Activated naive CD4-positive, alpha-beta T cell (primary cell): Measurements from ENCODE around the gene OBI1.

Experiments used
- DNase-seq, 4 experiments: peaks; one replicate each; lab custom pipeline; 2025; lab: John Stamatoyannopoulos, UW

Gene OBI1, protein sequence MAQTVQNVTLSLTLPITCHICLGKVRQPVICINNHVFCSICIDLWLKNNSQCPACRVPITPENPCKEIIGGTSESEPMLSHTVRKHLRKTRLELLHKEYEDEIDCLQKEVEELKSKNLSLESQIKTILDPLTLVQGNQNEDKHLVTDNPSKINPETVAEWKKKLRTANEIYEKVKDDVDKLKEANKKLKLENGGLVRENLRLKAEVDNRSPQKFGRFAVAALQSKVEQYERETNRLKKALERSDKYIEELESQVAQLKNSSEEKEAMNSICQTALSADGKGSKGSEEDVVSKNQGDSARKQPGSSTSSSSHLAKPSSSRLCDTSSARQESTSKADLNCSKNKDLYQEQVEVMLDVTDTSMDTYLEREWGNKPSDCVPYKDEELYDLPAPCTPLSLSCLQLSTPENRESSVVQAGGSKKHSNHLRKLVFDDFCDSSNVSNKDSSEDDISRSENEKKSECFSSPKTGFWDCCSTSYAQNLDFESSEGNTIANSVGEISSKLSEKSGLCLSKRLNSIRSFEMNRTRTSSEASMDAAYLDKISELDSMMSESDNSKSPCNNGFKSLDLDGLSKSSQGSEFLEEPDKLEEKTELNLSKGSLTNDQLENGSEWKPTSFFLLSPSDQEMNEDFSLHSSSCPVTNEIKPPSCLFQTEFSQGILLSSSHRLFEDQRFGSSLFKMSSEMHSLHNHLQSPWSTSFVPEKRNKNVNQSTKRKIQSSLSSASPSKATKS

DNA sequence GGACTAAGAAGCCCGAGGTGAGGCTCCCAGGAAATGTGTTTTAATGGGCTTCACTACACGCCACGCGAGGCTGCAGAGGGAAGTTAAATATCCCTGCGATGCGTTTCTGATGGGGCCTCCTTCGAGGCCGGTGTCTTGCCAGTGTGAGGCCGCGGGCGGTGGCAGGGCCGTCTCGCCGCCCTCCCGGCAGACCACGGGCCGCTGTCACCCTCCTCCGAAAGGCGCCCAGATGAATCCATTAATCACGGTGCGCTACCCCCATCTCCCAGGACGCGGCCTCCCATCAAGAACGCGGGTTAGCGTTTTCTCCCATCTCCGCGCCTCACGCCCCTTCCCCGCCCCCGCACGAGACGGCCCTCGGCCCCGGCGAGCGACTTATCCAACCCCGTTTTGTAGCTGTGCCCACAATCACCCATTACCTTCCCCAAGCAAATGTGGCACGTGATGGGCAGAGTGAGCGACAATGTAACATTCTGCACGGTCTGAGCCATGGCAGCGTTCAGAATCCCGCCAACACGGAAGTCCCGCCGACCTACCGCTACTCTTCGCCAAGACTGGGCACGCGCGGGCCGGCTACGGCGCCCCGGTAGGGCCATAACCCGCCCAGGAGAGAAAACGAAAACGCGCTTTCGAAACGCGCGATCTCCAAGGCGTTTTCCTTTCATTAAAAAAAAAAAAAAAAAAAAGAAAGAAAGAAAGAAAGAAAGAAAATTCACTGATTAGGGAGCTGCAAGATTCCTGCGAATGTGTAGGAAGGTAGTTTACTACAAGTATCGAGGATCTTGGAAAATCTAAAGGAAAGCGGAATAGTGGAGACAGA, at the start of gene OBI1:
Gene OBI1 (minus strand): TSS at position 526 of the 820 bp plus-strand sequence. CDS start 35 bp downstream, at position 491.
- DNase-seq: peak; percentile 75 to 87 (median 81)

DNA sequence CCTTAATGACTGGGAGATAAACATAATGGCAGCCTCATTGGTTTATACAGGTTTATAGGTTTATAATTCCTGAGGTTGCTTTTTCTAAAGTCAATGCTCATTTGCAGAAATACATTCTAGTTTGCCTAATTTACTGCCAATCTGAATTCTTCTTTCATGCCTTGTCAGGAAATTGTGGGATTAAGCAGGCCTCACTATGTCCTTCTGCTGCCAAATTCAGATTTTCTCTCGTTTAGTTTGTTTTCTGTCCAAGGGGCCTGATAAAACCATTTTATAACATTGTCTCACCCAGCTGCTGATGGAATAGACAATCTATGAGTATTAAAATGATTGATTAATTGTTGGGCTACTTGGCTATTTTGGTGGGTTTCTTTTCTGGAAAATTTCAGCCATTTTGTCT, 42.4 kb upstream of the OBI1 start:
- DNase-seq: no peak

DNA sequence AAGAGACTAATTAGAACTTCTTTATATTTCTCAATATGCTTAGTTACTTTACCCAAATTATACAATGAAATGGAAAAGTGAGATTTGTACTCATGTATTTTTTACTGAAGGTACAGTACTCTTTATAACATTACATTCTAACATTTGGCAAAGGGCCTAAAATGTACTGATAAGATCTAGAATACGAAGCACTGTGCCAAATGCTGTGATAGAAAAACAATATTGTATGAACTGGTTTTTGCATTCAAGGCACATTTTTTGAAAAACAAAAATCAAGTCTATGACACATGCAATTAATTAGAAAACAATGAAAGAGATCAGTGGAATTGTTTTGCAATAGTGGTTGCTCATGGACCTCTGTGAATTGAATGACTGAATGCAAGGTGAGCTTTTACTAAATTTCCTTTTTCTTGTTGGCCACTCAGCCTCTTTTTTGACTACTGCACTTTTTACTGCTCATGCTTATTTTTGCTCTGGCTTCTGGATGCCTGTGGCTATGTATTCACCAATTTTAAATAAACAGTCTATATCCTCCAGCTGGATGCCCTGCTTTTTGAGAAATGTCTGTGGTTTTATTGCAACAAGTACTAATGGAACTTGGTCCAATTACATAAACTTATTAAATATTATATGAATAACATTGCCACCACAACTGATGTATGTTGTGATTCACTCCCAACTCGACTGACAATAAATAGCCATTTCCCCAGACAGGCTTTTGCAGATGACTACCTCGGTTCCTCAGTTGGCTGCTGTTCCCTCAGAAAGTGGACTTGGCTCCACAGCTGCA, 41.4 kb upstream of the OBI1 start:
- no peak for DNase-seq

DNA sequence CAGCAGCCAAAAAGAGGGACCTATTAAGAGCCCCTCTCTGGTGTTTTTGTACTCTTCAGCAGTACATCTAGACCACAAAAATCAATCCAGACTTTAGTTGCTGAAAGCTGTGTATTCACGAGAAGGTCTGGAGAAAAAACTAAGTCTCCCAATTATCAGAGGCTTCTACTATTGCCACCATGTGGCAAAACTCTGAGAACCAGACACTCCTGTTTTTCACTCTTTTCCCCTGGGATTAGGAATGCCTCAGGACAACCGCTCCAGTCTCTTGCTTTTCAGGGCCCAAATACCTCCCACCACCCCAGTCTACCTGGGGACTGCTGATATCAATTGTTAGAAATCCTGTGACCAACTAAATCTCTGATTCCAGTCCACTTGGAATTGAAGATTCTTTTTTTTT, 30.1 kb upstream of the OBI1 start:
- DNase-seq: no peak

DNA sequence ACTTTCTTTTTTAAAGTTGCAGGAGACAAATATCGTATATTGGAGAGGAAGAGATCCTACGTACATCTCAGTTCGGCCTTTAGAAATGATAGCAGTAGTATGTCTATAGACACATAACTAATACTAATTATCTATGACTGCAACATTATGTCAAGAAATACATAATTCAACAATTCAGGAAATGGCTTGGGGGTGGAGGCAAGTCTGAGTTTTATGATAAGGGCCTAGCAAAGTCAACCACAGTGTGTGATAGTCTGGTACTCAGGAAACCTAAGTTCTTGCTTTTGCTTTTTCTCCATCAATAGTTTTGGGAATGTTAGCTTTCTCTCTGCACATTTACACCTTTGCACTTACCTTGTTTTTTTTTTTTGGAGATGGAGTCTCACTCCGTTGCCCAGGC, 27.5 kb upstream of the OBI1 start:
- DNase-seq: no peak

DNA sequence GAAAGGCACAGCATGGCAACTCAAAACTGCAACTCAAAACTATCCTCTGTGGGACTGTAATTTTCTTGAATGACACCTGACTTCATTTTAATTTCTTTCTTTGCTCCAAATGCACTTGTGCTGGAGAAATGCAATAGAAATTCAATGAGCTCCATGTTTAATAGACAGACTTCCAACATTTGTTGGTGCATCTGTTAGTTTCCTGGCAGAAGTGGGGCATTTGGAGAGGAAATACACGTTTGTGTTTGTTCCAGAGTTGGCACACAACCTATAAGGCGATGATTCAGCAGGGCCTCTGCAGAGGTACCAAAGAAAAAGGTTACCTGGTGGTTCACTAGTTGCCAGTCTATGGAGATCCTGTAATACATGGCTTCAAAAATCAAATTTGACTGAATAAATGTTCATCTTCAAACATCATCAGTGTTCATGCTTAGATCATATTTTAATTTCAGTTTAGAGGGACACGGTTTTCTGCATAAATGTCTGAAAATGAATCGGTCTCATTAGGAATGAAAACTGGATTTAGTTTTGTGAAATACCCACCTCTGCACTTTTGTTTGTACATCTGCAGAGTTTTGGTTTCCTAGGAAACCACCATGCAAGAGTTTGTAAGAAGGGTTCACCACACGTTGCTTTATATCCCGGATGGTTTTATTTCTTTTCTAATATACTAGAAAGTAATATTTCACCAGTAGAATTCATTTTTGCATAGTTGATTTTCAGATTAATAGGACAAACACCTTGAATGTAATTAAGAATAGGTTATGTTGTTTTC, 21.8 kb upstream of the OBI1 start:
- DNase-seq: no peak

DNA sequence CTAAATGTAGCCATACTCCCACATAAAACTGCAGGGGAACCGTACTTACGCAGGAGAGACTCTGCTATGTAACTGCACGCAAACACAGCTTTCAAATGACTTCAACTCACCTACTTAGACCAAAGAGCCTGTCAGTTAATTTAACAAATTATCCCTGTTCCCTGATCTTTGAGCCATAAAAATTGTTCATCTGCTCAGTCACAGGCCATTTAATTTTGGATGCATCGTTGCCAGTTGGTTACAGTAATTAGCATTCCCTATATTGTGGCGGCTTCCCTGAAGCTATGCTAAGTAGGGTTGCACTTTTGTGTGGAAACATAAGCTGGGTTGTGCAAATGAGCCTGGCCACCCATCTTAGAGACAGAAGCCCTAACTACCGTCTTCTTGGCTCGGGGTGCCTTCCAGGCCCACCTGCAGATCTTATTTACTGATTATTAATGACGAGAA, 21.2 kb upstream of the OBI1 start:
- no peak for DNase-seq

DNA sequence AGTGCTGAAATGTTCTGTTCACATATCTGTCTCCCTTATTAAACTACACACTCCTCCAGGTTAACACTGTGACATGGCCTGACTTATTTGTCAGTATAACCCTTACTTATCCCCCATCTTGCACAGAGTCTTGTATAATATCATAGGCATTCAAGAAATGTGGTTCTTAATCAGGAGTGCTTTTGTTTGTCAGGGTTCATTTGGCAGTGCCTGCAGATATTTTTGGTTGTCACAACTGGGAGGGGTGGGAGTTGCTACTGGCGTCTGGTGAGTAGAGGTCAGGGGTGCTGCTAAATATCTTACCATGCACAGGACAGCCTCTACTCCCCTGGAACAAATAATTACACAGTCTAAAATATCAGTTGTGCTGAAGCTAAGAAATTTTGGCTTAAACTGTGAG, 20.4 kb upstream of the OBI1 start:
- no peak for DNase-seq

DNA sequence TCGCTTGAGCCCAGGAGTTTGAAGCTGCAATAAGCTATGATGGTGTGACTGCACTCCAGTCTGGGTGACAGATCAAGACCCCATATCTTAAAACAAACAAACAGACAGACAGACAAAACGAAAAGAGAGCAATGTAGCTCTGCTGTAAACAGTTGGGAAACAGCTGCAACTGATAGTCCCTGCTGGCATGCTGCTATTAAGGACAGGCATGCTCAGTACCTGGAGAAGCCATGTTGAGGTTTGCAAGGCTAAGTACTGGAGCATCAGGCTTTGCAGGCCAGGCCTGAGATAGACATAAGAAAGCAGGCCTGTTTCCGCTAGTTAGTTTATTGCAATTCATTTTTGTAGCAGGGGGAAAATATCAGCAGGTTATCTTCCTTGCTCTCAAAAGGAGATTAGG, 16.2 kb upstream of the OBI1 start:
- DNase-seq: no peak

DNA sequence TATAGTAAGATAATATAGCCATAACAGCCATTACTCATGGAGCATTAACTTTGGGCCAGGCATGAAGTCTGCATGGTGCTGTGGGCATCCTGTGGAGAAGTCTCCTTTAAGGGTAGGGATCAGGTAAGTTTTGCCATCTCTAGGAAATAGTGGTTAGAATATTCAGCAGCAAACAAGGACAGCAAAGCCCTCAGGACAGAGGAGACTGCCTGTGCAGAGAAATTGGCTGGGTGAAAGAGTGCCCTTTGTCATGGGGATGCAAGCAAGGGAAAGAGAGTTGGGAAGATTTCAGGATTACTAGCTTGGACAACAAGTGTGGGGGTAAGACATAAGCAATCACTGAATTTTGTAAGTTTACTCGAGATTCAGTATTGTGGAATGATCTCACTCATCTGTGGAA, 15.7 kb upstream of the OBI1 start:
- DNase-seq: no peak

DNA sequence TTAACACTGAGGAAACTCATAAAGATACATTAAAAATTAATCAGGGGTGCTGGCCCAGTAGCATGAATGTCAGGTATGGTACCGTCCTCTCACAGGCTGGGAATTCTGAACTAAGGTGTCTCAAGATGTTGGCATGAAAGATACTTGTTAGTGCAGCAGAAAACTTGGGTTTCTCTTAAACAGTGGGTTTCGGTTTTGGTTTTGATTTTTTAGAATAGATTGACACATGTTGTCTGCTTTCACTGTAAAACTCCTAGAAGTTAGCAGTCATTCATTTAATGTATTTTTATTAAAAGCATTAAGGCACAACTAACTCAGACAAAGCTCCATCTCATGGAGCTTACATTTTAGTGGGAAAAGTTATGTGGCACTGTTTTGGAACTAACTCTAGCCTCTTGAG, 3.5 kb upstream of the OBI1 start:
- DNase-seq: no peak

DNA sequence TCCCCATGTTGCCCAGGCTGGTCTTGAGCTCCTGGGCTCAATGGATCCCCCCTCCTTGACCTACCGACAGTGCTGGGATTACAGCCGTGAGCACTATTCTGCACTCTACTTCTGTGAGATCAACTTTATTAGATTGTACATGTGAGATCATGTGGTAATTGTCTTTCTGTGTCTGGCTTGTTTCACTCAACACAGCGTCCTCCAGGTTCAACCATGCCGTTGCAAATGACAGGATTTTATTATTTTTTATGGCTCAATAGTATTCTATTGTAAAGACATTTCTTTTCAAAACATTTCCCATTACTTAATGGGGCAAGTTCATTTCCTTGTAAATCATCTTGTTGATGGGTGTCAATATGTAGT, 1.5 kb upstream of the OBI1 start:
- no peak for DNase-seq

DNA sequence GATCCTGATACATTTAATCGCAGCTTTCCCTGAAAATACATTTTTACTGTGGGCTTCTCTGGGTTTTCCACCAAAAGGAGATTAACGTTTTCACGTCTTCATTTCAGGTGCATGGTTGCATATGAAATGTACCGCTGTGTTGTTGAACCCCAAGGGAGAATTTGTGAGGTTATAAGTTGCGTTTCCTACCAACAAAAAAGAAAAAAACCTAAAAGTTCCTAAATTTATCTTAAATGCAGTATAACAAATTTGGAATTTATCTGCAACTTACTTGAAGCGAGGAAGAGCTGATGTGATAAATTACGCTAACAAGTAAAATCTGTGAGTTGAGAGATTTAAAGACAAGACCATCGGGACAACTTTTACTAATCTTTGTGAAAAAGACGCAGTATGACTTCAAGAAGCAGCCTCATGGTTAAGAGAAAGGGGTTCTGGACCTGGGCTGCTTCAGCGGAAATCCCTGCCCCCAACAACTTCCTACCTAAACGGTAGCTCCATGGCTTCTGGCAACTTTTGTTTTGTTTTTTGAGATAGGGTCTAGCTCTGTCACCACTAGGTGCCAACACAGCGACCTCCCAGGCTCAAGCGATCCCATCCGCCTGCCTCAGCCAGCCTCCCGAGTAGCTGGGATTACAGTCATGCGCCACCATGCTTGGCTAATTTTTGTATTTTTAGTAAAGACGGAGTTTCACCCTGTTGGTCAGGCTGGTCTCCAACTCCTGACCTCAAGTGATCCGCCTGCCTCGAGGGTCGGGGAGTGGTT, 958 bp upstream of the OBI1 start:
- peak in 1 of 4 experiments; percentile 9 for DNase-seq

DNA sequence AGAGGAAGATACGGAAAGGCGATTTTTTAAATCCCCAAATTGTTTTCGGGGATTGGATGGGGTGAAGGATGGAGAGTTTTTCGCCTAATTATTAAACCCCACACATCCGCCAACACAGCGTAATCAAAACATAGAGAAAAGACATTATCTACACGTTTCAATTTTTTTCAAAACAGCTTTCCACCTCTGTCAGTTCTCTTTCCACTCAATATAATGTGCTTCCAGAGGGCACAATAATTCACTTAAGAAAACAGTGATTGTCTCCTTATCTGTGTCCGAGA, 435 bp upstream of the OBI1 start:
- DNase-seq: no peak

DNA sequence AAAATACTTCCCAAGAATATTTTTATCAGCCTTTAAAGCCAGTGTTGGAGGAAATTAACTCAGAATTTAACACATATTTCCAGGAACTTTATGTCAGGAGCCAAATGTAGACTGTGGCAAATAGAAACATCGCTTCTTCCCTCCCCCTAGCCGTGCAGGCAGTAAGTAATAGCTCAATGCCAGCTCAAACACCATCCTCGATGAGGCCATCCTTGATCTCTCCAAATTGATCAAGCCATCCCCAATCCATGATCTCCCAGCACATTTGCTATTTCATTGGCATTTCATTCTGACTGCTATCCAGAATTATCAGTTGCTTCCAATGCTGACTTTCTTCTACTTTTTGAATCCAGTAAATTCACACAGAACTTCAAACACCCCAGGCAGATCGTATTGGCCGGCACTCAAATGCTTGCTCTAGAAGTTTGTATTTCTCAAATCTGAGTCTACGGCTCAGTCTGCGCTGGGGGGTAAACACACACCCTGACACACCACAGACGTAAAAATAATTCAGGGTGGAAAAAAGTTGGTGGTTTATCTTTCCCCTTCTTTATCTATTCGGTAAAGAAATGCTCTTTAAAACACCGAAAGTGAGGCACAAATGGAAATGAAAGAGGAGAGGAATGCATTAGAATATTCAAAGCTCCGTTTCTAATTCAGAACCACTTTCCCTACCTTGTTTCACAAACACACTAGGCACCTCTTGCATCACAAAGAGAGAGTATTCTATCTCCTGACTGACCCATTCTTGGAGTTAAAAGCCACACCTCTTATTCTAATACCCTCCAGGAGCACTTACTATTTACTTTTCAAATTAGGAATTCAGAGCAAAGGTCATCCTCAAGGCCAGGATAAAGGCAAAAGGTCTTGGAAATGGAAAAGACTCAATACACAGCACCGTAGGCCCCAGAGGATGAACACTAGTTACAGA, 991 bp downstream of the OBI1 start:
- DNase-seq: no peak

DNA sequence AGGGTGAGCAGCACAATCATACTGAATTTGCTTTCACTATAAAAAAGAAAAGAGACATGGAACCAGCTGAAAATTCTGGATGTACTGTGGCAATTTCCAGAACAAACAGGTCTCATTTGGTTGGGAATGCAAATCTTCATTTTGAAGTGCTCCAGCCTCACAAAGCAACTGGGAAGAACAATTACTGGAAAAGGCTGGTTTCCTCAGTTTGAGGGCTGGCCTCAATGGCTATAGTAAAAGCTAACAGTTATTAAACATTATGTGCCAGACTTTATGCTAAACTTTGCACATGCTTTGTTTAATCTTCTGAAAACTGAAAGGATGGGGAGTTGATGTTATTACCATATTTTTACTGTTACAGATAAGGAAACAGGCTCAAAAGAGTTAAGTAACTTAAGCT, 3.0 kb downstream of the OBI1 start:
- DNase-seq: no peak

DNA sequence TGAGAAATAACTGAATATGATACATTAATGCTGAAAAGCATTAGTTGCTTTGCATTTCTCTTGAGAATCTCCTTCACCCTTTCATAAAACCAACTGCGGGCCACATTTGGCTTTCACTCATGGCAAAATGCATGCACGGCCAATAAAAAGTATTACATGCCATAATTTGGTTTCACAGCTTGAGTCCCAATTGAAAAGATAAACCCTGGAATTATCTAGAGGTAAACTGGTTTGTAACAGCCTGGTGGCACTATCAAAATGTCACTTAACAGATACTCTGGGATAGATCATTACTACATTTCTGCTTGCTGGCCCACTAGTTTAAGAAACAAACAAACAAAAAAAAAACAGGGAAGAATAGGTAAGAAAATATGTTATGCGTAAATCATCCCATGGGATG, 3.9 kb downstream of the OBI1 start:
- DNase-seq: no peak

DNA sequence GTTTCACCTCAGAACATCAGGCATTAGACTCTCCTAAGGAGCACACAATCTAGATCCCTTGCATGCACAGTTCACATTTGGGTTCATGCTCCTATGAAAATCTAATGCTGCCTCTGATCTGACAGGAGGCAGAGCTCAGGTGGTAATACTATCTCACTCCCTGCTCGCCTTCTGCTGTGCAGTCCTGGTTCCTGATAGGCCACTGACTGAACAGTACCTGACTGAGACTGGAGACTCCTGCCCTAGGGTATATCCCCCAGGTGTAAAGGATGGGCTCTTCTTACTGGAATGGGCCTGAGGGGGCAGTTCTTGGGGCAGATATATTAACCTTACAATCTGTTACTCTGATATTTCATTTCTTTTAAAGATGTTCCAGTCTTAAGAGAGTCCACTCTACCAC, 6.3 kb downstream of the OBI1 start:
- no peak for DNase-seq

DNA sequence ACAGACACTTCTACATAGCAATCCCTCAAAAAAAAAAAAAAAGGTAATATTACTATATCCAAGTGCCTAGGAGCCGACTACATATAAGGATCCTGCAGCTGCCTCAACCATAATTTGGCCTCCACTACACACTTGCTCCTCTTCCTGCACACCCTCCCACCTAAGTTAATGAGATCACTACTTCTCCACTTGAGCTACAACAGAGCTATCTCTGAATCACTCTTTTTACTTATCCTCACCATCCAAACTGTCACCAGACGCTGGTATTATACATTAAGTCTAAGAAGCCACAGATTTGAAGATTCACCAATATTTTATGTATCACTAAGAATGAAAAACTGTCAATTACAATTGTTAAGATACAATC, 8.3 kb downstream of the OBI1 start:
- DNase-seq: no peak
